GM19328 (cell line): ENCODE measurements around the gene SCO1.
A peak's percentile ranks its signal among the peaks of the same experiment; 100 is the strongest.

Source experiments
- ATAC-seq: cut with Tn5 transposase; IDR thresholded peaks from one replicate; pipeline ENCODE4 v1.9.1; 2021; ENCODE audit warnings: mild to moderate bottlenecking, moderate library complexity; ENCODE audit not compliant: unreplicated experiment

Gene SCO1

DNA sequence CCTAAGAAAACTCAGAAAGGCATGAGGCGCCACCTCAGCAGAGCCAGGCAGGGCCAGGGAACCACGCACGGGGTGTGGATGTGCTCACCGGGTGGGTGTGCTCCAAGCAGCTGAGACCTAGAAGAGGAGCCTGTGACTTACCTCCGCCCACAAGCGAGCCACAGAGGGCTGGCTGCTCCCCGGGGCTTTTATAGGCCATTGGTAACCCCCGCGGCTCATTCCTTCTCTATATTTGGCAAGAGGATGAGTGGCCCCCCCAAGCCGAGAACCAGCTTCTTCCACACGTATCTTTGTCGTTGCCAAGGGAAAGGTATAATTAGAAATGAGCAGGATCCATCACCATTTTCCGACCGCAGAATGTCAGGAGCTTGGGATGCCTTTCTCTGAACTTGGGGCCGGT lies 40.2 kb downstream of the SCO1 start, which contains the start of gene MYH3:
MYH3 (minus strand) TSS at position 162 of the 400 bp plus-strand sequence. CDS start 2,245 bp downstream, outside the sequence.
- no peak for ATAC-seq

DNA sequence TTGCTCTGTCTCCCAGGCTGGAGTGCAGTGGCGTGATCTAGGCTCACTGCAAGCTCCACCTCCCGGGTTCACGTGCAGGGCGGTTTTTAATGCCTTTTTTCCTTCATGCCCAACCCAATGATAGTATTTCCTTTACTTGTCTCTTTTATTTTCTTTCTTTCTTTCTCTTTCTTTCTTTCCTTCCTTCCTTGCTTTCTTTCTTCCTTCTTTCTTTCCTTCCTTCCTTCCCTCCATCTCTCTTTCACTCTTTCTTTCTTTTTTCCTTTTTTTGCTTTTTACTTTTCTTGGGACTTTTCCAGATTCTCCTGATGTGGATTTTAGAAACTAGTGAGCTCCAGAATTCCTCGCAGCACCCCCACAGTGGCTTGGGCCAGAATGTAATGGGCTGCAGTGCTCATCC lies 43.3 kb downstream of the SCO1 start:
- ATAC-seq: no peak

DNA sequence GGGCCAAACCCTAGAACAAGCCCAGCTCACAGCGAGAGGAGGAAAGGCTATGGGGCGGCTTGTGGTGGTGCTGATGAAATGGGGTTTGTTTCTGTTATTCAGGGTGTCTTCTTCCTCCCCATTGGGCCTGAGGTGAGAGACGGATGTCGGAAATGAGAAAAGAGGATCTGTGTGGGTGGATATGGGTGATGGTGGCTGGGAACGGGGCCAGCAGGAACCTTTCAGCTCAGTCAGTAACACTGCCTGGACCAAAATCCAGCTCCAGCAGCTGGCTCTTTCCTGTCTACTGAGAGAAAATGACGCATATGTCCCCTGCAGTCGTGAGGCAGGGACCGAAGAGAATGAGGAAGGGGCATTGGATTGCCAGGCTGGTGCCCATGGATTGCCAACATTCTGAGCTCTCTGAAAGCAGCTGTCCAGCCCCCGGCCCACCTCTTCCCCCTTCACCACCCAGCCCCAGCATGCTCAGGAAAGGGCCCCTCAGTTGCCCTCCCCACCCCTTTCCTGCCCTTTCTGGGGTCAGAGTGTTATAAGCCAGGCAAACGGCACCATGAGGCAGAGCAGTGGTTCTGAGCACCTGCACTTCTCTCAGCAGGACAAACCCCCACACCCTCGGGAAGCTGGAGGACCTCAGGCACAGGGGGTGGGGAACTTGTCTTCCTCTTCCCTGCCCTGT lies 44.2 kb downstream of the SCO1 start:
- ATAC-seq: no peak

DNA sequence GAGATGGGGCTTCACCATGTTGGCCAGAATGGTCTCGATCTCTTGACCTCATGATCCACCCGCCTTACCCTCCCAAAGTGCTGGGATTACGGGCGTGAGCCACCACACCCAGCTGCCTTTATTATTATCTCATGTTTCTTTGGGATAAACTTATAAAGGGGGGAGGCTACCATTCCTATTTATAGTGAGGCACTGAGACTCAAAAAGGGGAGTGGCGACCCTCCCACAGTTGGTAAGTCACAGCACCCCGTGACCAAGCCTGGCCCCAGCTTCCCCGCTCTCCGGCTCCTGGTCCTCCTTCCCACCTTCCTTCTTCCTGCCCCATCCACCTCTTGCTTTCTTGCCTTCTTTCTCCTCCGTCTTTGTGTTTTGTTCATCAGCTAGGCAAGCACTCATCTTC lies 45.4 kb downstream of the SCO1 start:
- ATAC-seq: no peak

DNA sequence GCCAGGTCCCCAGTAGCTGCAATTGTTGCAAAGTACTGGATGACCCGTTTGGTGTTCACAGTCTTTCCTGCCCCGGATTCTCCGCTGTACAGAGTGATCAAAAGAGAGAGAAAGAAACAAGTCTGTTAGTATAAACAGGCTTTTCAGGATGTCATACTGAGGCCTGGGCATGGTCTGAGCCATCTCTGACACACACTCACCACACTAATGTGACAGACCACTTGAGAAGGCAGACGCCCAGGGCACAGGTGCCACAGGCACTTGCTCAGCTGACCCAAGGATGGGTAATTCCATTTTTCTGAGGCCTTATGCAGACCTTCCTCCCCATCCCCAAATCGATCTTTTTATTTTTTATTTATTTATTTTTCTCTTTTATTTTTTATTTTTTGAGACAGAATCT lies 47.7 kb downstream of the SCO1 start:
- no peak for ATAC-seq

DNA sequence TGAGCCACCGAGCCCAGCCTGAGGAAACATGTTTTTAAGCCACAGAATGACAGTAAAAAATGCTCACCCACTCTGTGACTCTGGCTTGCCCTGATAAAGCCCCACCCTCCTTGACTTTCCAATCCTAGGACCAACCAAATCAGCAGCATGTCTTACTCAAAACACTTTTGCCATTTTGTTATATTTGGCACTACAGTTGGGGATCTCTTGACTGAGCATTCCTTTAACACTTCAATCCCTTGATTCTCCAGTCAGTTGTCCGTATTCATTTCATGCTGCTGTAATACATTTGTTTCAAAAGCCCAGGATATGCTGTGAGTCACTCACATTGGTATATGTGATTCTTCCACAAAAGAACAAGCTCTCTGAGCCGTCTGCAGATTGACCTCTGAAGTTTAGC lies 48.4 kb downstream of the SCO1 start:
- no peak for ATAC-seq

DNA sequence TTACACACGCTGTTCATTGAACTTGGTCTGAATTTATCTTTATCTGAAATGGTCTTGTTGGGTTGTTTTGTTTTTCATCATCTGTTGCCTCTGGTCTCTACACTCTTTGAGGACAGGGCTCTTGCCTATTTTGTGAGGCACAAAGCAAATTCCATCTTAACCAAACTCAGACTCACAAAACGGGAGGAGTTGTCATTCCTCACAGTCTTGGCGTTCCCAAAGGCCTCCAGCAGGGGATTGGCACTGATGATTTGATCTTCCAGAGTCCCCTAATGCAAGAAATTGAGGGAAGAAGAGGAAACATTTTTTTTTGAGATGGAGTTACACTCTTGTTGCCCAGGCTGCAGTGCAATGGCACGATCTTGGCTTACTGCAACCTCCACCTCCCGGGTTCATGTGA lies 49.0 kb downstream of the SCO1 start:
- no peak for ATAC-seq

DNA sequence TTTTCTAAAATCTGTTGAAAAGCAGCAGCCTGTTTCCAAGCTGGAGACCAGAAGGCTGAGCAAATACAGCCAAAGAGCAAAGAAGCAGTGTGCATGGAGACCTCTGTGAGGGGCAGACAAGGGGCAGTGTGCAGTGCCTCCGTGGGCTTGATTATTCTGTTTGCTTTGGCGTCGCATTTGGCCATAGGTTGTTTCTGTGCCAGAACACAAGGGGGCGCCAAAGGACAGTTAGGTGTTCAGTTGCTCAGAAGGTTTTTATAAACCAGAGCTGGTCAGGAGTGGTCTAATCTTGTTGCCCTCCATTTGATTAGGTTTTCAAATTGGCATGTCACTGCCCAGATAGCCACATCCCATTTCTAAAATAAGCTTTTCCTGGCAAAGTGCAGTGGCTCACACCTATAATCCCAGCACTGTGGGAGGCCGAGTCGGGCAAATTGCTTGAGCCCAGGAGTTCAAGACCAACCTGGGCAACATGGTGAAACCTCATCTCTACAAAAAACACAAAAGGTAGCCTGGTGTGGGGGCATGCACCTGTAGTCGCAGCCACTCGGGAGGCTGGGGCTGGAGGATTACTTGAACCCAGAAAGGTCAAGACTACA lies 50.8 kb downstream of the SCO1 start:
- no peak for ATAC-seq

DNA sequence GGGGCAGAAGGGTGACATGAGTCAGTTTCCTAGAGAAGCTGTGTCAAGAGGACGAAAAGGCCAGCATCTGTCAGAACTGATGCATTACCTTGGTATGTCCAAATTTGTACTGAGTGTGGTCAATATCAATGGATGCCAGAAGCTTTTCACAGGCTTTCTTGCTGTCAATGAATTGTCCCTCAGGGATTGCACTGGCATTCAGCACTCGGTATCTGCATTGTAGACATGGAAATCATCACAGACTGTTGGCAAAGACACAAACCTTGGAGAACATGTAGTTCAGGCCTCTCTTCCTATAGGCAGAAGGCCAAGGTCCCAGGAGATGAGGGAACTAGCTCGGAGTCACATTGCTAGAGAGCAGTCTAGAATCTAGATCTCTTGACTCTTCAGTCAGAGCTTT lies 56.9 kb downstream of the SCO1 start:
- no peak for ATAC-seq

DNA sequence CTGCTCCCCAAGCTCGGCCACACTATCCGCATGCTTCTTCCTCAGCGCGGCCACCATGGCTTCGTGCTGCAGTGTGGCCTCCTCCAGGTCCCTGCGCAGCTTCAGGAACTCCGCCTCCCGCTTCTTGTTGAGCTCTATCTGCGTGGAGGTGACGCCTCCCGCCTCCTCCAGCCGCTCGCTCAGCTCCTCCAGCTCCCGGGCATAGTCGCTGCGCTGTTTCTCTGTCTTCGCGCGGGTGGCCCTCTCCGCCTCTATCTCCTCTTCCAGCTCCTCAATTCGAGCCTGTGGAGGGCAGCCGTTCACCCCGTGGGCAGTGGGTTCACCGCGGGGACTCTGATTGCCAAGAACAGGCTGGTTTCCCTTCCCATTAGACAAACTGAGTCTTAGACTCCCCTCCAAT lies 59.2 kb downstream of the SCO1 start:
- ATAC-seq: no peak

DNA sequence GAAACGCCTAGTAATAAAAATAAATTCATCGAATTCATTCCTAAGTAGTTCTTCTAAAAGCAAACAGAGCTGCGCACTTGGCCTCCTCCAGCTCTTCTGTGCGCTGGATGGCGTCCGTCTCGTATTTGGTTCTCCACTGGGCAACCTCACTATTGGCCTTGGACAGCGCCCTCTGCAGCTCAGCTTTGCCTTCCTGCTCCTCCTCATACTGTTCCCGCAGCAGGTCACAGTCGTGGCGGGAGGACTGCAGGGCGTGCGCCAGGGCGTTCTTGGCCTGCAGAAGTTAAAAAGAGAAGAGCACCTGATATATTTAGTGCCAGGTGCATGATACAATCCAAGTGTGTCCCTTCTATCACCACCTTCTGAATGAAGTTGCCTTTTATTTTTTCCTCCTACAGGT lies 62.0 kb downstream of the SCO1 start:
- ATAC-seq: no peak

DNA sequence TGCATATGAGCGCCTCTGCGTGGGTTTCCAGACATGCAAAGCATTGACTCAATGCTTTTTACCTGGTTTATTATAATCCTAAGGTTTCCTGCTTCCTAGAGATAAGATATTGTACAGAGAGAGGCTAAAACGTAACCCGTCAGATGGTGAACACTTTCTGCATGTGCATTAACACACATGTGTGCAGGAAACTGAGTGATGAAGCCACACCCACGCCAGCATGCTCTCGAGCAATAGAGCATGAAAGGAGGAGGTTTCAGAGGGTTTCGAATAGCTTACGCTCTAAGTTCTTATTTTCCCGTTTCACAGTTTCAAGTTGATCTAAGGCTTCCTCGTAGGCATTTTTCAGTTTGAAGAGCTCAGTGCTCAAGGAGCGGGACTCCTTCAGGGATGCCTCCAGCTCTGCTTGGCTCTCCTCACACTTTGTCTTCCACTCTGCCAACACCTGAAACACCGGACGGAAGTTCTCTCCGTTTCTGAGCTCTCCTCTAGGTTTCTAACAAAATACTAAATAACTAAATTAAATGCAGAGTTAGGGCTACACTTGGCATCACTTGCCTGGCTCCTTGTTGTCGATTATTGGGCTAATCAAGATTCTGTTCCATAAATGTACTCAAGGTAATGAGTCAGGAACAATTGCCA lies 63.5 kb downstream of the SCO1 start:
- ATAC-seq: peak; percentile 93

DNA sequence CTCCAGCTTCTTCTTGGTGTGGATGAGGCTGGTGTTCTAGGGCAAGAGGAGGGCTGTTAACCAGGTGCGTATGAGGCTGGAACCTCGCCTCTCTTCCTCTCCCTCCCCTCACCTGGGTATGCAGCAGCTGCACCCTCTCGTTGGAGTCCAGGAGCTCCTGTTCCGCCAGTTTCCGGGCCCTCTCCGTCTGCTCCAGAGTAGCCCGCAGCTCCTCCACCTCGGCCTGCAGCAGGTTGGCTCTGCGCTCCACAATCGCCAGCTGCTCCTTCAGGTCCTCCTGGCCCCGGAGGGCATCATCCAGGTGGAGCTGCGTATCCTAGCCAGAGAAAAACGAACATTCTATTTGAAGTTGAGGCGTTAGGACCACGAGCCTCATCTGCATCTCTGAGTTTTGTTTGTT lies 65.6 kb downstream of the SCO1 start:
- no peak for ATAC-seq

DNA sequence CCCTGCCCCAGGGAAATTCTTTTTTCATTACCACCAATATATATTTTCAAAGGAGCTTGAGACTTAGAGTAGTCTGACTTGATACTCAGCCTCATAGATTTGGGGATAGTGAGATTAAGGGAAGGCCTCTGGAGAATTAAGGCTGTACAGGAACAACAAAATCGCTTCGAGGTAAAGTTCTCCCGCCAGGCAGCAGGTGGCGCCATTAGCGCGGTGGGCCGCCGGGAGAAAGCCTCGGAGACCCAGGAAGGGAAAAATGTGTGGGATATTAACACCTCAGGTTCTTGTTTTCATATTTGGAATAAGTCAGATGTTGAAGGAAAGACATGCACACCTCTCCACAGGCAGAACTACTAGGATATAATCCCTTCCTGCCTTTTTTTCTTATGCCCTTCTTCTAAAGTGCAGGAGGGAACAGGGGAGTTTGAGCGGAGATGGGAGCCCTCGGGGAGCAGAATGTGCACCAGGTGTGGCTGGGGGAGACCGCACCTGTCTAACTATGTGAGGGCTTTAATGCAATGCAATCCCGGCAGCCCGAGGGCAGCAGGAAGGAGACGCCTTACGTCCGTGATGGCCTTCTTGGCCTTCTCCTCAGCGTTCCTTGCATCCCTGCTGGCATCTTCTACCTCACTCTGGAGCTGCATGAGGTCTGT lies 66.2 kb downstream of the SCO1 start:
- no peak for ATAC-seq

DNA sequence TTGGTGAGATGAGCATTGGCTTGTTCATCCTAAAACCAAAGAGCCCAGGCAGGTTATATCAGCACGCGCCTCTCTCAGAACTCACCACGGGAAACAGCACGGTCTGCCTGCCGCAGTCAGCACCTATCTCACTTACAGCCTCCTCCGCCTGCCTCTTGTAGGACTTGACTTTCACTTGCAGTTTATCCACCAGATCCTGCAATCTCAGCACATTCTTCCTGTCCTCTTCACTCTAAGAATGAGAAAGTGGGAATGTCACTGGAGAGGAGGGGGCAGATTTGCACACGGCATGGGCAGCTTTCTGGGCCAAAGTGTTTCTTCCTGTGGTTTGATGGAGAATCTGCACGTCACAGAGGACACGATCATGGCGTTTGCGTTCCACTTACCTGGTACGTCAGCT lies 67.6 kb downstream of the SCO1 start:
- no peak for ATAC-seq

DNA sequence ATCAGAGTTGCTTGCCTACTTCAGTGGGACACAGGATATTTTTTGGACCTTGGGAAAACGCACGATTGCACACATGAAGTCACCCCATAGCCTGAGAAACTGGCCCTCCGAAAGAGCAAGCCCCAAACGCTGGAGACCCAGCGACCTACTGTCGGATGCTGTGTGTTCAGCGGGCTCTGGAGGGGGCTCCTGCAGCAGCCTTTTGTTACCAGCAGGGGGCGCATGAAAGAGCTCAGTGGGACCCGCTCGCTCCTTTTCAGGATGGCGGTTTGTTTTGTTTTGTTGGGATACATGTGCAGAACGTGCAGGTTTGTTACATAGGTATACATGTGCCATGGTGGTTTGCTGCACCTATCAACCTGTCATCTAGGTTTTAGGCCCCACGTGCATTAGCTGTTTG lies 68.6 kb downstream of the SCO1 start:
- no peak for ATAC-seq

DNA sequence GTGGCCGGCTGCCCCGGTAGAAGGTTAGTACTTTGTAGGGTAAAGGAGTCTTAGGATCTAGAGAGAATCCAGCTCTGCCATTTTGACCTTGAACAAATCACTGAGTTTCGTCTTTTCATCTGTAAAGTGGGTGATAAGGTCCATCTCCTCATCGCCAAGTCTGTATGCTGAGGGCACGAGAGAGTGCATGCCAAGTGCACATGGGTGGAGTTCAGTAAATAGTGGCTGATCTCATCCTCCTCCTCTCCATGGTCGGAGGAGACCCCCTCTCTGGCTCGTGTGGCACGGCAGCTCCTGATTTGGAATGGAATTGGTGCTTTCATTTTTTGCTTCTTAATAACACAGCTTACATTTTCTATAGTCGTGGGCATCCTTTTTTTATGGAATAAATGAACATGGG lies 70.9 kb downstream of the SCO1 start:
- ATAC-seq: no peak

DNA sequence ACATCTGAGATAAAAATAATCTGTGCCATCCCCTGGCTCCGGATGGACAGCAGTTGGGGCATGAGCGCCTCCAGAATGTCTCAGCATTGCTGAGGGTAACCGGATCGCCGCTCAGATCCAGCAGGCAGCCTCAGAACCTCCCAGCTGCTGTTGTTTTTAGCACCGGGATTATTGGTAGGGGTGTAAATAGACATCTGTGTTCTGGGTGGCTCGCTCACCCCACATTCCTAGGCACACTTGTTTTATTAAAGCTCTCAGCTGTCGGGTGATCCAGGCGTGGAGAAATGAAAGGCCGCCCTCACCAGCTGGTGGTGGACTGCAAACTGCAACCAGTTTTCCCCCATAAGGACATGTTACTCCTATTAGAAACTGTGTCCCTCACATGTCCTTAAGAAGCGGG lies 72.4 kb downstream of the SCO1 start:
- no peak for ATAC-seq

DNA sequence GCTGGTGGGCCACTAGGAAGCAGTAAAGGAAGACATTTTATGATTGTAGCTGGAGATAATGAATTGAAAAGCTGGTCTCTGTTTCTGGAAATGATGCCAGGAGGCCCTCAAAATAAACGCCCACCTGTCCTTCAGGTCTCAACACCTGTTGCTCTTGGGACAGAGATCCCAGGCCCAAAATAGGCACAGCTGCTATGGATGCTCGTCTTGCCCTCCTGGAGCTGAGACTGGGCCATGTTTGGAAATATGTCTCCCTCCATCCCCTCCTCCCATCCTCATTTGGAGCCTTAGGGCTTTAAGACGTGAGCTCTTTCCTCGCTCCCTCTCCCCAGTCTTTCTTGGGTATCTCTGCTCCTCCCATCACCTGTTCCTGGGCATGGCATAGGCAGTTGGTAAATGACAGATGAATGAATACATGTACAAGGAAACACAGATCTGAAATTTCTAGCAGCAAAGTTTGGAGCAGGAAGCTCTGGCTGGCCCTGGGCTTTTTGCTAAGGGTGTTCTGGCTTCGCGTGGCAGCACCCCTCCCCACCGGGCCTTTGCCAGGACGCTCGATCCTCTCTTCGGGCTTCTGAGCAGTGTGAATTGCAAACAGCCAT lies 73.5 kb downstream of the SCO1 start:
- ATAC-seq: no peak

DNA sequence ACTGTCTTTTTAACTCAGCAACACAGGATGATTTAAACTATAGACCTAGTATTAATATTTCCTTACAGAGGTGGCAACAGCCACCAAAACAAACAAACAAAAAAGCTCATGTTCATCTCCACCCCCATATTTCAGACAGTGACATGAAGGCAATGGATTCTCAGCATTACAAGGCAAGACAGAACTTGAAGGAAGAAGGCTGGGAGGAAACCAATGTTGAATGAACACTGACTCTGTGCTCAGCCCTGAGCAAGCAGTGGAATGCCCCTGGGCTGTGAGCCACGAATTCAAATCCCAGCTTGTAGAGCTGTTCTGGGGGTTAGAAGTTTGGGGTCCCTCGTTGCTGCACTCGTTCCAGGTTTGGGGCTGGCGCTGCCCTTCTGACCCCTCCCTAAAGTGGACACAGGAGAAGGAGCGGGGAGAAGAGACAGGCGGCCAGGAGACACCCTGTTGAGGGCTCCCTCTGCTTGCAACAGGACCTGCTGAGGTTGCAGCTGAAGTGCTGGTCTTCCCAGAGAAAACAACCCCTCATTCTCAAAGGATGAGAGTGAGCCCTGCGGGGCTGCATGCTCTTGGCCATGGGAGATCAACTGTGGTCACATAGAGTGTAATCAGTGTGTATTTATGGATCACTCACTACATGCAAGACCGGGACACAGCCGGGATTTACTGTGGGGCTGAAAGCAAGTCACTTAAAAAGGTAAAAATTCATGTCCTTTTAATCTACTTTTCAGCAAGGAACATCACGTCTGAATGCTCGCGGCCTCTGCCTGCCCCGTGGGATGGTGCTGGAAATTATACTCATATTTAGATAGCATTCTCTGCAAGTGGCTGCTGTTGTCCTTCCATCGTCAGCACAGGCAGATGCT lies 74.5 kb downstream of the SCO1 start:
- no peak for ATAC-seq
